Dedifferentiated amniotic fluid mesenchymal stem cell (primary cell): ENCODE measurements around the gene HTRA2.

Experiments used
- DNase-seq: peaks from one replicate; pipeline ENCODE4 v3.0.0-alpha.2; 2016; ENCODE audit errors: extremely low spot score

Gene HTRA2

DNA sequence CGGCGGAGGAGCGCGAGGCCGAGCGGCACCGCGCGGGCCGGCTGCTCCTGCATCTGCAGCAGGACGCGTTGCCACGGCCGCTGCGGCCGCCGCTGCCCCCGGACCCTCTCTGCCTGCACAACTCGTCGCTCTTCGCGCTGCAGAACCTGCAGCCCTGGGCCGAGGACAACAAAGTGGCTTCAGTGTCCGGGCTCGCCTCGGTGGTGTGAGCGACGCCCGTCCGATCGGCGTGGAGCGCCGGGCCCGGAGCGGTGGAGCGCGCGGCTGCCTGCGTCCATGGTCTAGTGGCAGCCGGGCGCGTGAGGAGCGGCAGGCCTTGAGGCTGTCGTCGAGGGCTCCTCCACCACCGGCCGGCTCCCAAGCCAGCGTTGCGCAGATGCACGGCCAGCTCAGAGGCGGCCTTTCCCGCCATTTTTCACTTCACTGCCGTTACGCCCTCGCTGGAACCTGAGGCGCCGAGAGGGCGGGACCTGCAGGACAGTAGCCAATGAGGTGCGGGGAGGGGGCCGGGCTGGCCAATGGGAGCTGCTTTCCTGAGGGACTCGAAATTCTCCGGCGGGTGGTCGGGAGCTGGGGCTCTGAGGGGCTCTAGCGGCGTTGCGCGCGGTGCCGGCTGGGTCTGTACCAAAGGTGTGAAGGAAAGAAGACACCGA lies 13.6 kb upstream of the HTRA2 start:
- DNase-seq: no peak

- DNase-seq: no peak
Observed at GRCh38 chr2:74516650-74517049, 13.1 kb upstream of the HTRA2 start.

GRCh38 chr2:74522516-74522915 lies 7.2 kb upstream of the HTRA2 start:
- DNase-seq: no peak

GRCh38 chr2:74524005-74524404 lies 5.7 kb upstream of the HTRA2 start:
- DNase-seq: no peak

DNA sequence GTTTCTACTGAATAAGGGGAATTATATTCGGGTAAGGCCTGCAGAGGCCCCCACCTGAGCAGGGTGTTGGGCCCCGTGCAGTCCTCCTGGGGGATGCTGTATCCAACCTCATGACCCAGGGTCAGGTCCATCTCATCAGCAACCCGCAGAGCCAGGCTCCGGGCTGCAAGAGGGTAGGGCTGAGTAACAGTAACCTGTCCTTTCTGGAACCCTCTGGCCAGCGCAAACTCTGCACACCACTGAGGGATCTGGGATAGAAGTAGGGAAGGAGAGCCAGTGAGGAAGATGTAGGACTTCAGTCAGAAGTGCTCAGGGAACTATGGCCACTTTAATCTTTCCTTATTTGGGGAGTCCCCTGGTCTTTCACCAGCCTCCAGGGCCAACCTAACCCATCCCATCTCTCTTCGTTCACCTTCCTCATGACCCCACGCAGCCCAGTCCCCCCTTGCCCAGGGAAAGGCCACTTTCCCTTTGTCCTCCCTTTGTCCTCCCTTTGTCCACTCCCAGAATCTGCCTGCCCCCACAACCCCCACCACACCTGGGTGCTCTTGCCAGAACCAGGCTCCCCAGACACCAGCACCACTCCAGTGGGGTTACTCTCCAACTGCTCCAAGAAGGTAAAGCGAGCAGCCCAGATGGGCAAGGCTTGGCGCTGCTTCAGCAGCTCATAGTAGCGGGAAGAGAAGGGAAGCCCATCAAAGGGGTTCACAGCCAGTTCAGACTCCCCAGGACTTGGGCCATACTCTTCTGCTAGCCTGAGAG lies 4.6 kb upstream of the HTRA2 start:
- no peak for DNase-seq

DNA sequence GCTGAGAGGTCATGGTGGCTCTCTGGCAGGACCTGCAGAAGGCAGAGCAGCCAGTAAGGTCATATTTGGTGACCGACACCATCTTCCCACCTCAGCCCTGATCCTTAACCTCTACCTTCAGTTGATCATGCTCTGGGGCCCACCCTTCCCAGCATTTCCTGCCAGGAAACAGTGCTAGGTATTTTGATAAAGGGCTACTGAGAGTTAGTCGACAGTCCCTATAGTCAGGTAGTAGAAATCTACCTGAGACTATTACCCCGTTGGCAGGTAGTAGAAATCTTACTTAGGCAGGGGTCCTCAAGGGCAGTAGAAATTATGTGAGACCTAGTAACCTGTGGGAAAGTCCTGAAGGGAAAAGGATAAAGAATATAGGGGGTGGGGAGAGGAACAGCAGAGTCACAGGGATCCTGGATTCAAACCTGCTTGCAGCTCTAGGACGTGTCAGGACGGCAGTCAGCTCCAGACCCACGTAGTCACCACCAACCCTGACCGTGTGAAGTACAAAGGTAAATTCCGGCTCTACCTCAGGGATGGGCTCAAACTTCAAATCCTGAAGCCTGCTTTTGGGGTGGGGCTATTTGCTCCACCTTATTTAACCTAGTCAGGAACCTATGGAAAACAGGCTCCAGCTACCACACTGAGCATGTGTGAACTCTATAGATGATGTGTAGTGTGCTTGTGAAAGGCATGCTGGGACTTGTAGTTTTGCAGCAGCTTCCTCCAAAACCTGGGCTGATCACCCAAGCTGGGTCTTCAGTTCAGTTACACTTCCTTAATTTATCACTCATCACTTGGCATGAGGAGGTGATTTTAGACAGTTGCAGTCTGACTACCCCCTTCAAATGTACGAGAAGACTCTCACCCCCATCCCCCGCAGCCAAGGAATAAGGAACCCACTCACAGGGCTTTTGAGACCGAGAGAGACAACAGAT lies 3.8 kb upstream of the HTRA2 start, which contains the start of gene DQX1:
TSS of gene DQX1 (minus strand) at position 515 of the 932 bp plus-strand sequence. CDS start at position 13, 502 bp downstream.
- no peak for DNase-seq

DNA sequence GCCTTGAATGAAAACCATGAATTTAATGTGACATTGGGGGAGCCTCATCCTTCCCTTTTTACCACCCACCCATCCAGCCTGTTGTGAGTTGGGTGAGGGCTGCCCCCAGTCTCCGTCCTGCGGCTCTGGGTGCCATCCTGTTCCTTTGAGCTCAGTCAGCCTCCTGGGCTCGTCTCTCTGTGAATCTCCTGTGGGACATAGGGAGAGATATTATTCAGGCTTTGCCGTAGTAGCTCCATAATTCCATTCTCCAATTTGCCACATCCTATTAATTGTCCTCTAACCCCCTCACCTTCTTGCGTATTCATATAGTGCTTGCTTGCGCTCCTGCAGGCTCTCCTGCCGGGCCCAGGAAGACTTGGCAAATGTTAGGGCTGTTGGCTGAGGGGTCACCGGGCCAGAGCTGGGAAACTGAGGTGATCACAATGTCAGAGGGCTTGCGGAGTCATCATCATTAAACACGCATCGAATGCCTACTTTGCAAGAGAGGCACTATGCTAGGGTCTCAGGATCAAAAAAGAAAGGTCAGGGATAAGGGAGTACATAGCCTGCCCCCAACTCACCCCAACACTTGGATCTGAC lies 3.0 kb upstream of the HTRA2 start:
- no peak for DNase-seq

- no peak for DNase-seq
Observed at GRCh38 chr2:74527741-74528140, 2.0 kb upstream of the HTRA2 start.

DNA sequence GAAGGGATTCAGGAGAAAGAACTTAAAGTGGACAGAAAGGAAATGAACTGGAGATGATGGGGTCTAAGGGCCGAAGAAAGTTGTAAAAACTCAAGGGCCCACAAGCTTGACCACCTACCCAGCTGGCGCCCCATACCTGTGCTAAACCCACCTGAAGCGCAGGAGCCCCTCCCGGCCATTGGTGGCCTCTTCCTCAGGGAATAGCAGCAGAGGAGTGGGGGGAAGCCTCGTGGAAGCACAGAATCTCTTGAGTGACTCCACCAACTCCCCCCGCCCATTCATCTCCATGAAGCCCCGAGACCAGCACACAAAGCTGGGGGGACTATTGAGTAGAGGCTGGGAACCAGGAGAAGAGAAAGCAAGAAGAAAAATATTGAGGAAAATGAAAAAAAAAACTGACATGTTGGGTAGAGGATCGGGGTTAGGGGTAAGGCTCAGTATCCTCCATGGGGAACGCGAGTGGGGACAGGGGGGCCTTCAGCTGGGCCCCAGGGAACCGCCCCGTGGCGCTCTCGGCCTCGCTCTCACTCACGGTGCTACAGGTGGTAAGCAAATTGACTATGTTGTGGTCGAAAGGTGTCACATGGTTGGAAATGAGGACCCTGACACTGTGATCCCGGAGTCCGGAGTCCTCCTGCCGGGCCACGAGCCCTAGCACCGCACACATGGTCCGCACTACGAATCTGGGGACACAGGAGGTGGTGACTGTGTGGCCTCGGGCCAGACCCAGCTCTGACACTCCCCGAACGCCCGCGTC lies 955 bp upstream of the HTRA2 start:
- DNase-seq: no peak

- no peak for DNase-seq
Observed at GRCh38 chr2:74530239-74531187, 780 bp downstream of the HTRA2 start.

GRCh38 chr2:74531666-74532065 lies 1.9 kb downstream of the HTRA2 start:
- DNase-seq: no peak

GRCh38 chr2:74532222-74532621 lies 2.5 kb downstream of the HTRA2 start:
- no peak for DNase-seq

DNA sequence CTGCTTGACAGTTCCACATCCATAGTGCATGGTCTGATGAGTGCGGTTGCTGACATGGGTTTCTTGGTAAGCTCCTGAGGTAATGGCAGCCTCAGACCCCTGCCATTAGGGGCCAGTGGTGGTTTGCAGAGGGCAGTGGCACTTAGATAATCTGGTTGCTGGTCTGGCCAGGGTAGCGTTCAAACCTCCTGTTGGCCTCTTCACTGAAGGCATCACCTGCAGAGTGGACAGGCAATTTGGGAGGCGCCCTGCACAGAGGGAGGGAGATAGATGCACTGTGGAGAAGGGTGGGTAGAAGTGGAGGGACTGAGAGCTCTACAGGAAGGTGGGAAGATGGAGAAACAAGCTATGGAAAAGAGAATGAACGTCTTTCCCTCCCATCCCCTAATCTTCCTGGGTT lies 3.7 kb downstream of the HTRA2 start:
- DNase-seq: no peak

DNA sequence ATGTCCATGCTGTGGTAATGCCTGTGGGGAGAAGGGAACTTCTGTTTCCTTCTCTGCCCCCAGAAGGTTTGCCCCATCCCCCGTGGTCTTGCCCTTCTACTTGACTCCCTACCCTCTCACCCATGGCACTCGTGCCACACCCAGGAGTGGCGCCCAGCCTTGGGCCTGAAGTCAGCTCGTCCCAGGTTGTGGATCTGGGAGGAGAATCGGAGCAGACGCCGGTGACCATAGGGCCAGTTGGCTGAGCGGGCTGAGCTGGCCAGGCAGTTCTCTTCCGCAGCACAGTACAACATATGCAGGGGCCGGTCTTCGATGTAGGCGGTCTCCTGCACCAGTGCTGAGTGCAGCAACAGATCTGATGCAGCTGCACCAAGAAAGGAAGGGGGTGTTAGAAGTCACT lies 4.7 kb downstream of the HTRA2 start:
- DNase-seq: no peak

- DNase-seq: no peak
Observed at GRCh38 chr2:74535440-74535965, 5.8 kb downstream of the HTRA2 start.

- DNase-seq: no peak
Observed at GRCh38 chr2:74536166-74536950, 6.6 kb downstream of the HTRA2 start.

DNA sequence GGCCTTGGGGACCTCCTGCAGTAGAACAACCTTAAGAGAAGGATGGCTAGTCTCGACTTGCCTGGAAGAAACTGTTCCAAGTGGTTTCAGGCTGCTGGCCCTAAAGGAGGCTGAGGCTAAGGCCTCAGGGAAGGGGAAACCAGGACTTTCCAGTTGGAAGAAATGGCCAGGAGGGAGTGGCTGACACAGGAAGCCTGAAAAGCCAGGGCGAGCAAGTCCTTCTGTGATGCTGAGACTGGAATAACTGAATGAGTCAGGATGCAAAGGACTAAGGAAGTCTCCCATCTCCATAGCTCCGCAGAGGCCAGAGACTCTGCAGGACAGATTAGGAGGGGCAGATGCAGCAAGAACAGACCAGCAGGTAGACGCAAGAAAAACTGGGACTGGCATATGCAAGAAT lies 7.4 kb downstream of the HTRA2 start:
- no peak for DNase-seq

GRCh38 chr2:74538881-74539339 lies 9.2 kb downstream of the HTRA2 start:
- DNase-seq: no peak

DNA sequence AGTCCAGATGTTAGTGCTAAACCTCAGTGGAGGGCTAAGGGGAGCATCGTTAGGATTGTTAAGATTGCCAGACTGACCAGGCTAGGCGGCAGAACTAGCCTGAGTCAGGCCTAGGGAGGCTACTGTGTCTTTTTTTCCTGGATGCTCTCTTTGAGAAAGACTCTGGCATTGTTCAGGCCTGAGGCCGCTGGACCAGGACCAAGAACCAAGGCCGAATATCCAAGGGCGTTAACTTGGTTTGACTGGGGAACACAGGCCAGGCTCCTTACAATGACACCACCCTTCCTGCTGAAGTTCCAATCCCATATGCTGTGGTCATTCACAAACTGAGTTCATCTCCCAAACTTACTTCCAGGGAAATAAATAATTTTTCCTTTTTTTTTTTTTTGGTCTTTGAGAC lies 10.6 kb downstream of the HTRA2 start:
- DNase-seq: no peak
